Hematopoietic multipotent progenitor cell treated with erythropoietin and hydrocortisone succinate and interleukin-3 and kit ligand, for 6 days (in vitro differentiated cells): ENCODE measurements around the gene NTMT1.
A peak's percentile ranks its signal among the peaks of the same experiment; 100 is the strongest.
"Not testable (repeated sequence)": the region's sequence is repeated elsewhere in the genome, so short reads cannot be mapped to it uniquely, and the experiment has no call there.

Experiments used
- DNase-seq: peaks from one replicate; pipeline ENCODE4 v3.0.0-alpha.2; 2015

The NTMT1 gene, protein sequence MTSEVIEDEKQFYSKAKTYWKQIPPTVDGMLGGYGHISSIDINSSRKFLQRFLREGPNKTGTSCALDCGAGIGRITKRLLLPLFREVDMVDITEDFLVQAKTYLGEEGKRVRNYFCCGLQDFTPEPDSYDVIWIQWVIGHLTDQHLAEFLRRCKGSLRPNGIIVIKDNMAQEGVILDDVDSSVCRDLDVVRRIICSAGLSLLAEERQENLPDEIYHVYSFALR

DNA sequence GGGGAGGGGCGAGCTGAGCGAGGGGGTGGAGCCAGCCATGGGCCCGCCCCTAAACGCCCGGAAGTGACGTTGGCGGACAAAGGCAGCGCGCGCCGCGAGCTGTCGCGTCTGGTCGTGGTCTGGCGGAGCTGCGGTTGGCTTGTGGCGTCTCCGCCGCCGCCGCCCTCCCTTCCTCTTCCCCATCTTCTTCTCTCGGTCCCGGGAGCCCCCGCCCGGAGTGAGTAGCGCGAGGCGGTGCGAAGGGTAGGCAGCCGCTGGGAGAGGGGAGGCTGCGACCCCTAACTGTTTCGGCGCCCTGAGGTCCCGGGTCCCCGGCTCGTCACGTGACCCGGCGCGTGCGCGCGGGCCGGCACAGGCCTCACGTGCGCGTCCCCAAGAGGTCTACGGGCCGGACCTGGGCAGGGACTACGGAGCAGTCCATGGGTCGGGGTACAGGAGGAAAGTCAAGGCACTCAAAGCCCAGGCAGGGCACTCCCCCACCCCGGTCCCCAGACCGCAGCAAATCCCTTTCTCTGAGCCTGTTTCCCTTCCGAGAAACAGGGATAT, at the start of gene NTMT1:
Gene NTMT1, plus strand, starts transcription at position 85 of the 546 bp plus-strand sequence. CDS start 6,541 bp downstream, outside the sequence.
- peak; percentile 91 for DNase-seq

- DNase-seq: no peak
Observed at GRCh38 chr9:129576546-129577543, 49.1 kb upstream of the NTMT1 start.

DNA sequence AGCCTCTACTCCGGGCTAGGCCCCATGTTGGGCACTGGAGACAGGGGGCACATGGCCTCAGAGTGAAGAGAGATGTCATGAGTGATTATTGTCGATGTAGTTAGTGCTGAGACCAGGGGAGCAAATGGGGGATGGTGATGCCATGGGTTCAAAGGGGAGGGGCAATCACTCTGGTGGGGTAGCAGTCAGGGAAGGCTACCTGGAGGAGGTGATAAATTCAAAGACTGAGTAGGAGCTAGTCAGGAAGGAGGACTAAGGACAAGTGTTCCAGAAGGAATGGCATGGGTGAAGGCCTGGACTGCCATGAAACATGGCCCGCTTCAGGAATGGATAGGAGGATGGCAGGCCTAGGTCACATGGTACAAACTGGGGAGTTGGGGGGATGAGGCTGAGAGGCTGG, 46.7 kb upstream of the NTMT1 start:
- no peak for DNase-seq

DNA sequence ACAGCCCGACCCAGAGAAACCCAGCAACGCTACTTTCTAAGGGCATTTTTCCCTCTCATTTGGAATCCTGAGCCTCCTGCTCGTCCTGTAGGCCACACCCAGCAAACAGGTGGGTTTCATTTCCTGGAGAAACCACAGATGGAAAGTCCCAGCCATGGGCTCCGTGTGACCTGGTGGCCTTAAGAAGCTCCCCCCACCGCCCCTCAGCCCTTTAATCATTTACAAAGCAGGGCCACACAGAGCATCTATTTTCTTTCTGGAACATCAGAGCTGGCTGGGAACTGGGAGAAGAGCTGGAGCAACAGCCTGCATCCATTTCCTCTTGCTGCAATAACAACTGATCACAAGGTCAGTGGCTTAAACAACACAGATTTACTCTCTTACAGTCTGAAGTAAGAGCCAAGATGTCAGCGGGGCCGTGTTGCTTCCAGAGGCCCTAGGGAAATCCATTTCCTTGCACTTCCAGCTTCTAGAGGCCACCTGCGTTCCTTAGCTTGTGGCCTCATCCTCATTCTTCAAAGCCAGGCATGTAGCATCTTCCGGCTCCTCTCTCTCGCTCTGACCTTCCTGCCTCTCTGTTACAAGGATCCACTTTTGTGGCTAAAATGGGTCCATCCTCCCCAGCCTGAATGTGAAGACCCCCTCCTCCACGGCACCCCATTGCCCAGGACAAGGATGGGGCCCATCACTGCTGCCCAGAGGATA, 45.6 kb upstream of the NTMT1 start:
- no peak for DNase-seq

DNA sequence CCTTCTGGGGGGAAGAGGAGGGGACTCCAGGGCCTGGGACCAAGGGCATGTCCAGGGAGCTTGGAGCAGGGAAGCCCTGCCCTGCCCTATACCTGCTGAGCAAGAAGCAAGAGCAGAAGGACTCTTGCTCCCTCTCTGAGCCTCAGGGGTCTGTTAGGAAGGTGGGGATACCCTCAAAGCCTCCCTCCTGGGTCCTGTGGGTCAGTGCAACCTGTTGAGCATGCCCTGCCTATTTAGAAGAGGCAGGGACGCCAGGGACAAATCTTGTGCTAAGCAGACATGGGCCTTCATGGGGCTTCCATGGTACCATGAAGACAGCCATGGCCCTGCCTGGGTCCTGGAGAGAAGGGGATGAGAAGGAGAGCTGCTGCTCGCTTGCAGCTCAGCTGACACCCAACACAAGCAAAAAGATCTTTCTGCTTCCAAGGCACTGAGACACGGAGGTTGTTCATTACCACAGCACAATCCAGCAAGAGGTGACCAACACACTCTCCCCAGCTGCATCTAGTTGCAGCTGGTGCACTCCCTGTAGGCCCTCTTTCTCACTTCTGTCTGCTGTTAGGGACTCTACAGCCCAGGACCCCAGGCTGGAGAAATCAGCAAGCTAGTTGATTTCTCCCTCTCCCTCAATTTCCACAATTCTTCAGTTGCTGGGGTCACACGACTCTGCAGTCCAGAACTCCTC, 44.3 kb upstream of the NTMT1 start:
- DNase-seq: no peak

GRCh38 chr9:129582855-129583254, 43.1 kb upstream of the NTMT1 start:
- no peak for DNase-seq

DNA sequence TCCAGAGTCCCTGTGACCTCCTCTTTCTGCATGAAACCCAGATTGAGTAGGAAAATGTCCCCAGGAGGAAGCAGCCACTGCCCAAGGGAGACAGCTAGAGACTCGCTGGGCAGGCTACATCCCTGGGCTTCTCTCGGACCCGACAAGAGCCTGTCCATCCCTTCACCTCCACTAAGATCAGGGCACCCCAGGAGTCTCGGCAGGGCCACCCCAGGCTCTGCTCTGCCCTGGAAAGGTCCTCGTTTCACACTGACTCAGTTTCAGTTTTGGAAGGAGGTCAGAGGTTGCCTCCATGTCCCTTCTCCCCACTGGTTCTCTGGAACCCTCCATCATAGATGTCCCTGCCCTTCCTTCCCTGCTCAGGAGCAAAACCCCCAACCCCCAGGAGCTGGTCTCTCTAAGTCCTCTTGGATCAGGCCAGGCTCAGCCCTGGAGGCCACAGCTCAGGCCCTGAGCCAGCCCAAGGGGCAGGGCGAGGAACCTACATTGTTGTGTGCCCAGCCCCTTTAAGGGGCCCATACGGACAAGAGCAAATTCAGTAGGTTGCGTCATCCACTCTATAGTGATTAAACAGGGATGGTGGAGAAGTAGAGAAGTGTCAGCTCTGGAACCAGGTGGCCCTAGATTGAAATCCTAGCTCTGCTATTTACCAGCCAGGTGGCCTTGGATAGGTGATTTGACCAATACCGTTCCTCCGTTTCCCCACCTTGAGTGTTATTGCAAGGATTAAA, 42.5 kb upstream of the NTMT1 start:
- DNase-seq: peak; percentile 58

GRCh38 chr9:129584136-129584535, 41.8 kb upstream of the NTMT1 start:
- DNase-seq: peak; percentile 92

DNA sequence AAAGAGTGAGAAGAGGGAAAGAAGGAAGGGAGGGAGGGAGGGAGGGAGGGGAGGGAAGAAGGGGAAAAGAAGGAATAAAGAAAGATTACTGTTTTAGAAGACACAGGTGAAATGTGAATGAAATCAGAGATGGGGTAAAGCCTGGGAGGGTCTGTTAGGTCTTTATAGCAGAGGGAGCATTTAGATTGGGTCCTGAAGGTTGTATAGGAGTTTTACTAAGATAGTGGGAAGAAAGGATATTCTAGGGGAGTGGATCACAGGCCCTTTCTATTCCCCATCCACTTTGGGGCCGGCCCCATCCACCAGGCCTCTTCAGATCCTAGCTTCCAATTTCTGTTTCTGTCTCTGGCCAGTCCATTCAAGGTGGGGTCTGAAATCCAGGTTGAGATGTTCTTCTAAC, 40.6 kb upstream of the NTMT1 start:
- DNase-seq: no peak

DNA sequence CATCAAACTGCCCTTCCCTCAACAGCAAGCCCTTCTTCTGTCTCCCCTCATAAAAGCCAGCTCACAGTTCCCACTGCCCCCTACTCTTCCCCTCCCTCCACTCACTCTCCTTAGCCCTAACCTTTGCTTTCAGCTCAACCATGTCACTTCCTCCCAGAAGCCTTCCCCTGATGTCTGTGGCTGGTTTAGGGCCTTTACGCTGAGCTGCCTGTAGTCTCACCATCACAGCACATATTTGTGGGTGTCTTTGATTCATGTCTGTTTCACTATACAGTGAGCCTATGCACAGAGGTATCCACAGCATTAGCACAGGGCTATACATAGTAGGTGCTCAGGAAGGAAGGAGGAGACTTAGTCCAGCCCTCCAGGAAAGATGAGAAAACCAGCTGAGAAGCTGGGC, 39.7 kb upstream of the NTMT1 start:
- no peak for DNase-seq

- DNase-seq: no peak
Observed at GRCh38 chr9:129586685-129587084, 39.3 kb upstream of the NTMT1 start.

GRCh38 chr9:129587487-129588262, 38.3 kb upstream of the NTMT1 start:
- no peak for DNase-seq

GRCh38 chr9:129590466-129590865, 35.5 kb upstream of the NTMT1 start:
- DNase-seq: no peak

GRCh38 chr9:129591916-129592315, 34.0 kb upstream of the NTMT1 start:
- DNase-seq: no peak

GRCh38 chr9:129592790-129593189, 33.2 kb upstream of the NTMT1 start:
- DNase-seq: not testable (repeated sequence)

GRCh38 chr9:129594632-129595031, 31.3 kb upstream of the NTMT1 start:
- DNase-seq: no peak

GRCh38 chr9:129595311-129595741, 30.6 kb upstream of the NTMT1 start:
- no peak for DNase-seq

- peak; percentile 65 for DNase-seq
Observed at GRCh38 chr9:129595903-129596540, 29.9 kb upstream of the NTMT1 start.

- DNase-seq: no peak
Observed at GRCh38 chr9:129596541-129597331, 29.2 kb upstream of the NTMT1 start.
